MM.1S (cell line): ENCODE results near the gene STX3.

Source experiments
- DNase-seq: peaks from one replicate; pipeline ENCODE4 v3.0.0-alpha.2; 2015
- H2AFZ ChIP-seq: fragments of 300-600 bp; sonication (generic); 2 replicates; pipeline ENCODE4 v1.6.0; 2016; ENCODE audit warnings: antibody characterized with exemption, low read length
- H3F3A ChIP-seq: fragments of 300-600 bp; sonication (generic); 2 replicates; pipeline ENCODE4 v1.6.1; 2016; ENCODE audit warnings: mild to moderate bottlenecking, antibody characterized with exemption, low read length, moderate library complexity, mixed read lengths; ENCODE audit not compliant: insufficient read depth
- H3K27ac ChIP-seq: fragments of 300-600 bp; sonication (generic); 2 replicates; pipeline ENCODE4 v1.5.1; 2016; ENCODE audit warnings: mild to moderate bottlenecking, low read length
- H3K27me3 ChIP-seq: fragments of 300-600 bp; sonication (generic); replicated peaks from 2 replicates; pipeline ENCODE4 v1.6.0; 2016; ENCODE audit warnings: low read length; ENCODE audit not compliant: insufficient read depth
- H3K36me3 ChIP-seq: fragments of 300-600 bp; sonication (generic); replicated peaks from 2 replicates; pipeline ENCODE4 v1.6.1; 2016; ENCODE audit warnings: mild to moderate bottlenecking, low read length, mixed read lengths; ENCODE audit not compliant: insufficient read depth
- H3K4me1 ChIP-seq: fragments of 300-600 bp; sonication (generic); 2 replicates; pipeline ENCODE4 v1.6.1; 2016; ENCODE audit warnings: low read length, mixed read lengths
- H3K4me2 ChIP-seq: fragments of 300-600 bp; sonication (generic); 2 replicates; pipeline ENCODE4 v1.6.0; 2016; ENCODE audit warnings: low read depth, low read length
- H3K4me3 ChIP-seq: fragments of 300-600 bp; sonication (generic); 2 replicates; pipeline ENCODE4 v1.5.1; 2016; ENCODE audit warnings: low read length, mixed read lengths
- H3K79me2 ChIP-seq: fragments of 300-600 bp; sonication (generic); 2 replicates; pipeline ENCODE4 v1.6.1; 2016; ENCODE audit warnings: mixed run types, low read length, mixed read lengths
- H3K9ac ChIP-seq: fragments of 300-600 bp; sonication (generic); 2 replicates; pipeline ENCODE4 v1.6.1; 2016; ENCODE audit warnings: low read length, mixed read lengths
- H3K9me2 ChIP-seq: fragments of 300-600 bp; sonication (generic); replicated peaks from 2 replicates; pipeline ENCODE4 v1.6.1; 2016; ENCODE audit warnings: mild to moderate bottlenecking, low read length, mixed read lengths; ENCODE audit not compliant: insufficient read depth
- H3K9me3 ChIP-seq: fragments of 300-600 bp; sonication (generic); replicated peaks from 2 replicates; pipeline ENCODE4 v1.6.1; 2016; ENCODE audit warnings: mild to moderate bottlenecking, low read length, mixed read lengths; ENCODE audit not compliant: insufficient read depth
- H4K20me1 ChIP-seq: fragments of 300-600 bp; sonication (generic); 2 replicates; pipeline ENCODE4 v1.6.1; 2016; ENCODE audit warnings: mild to moderate bottlenecking, low read length, moderate library complexity, mixed read lengths; ENCODE audit not compliant: insufficient read depth
- EZH2 ChIP-seq: fragments of 300-600 bp; sonication (generic); optimal IDR thresholded peaks from 2 replicates; pipeline ENCODE3; 2017; ENCODE audit warnings: low read depth, mild to moderate bottlenecking, antibody characterized with exemption, low read length, mixed read lengths
- EZH2phosphoT487 ChIP-seq: fragments of 300-600 bp; sonication (generic); IDR thresholded peaks from 2 replicates; pipeline ENCODE4 v1.6.1; 2018; ENCODE audit warnings: antibody characterized with exemption, low read length
- TF ChIP-seq, protein P1 (sequence below): fragments of 300-600 bp; sonication (generic); IDR thresholded peaks from 2 replicates; pipeline ENCODE4 v1.5.1; 2016; ENCODE audit warnings: antibody characterized with exemption, low read length, mixed read lengths

Gene STX3

GRCh38 chr11:59727426-59727825 lies 27.8 kb upstream of the STX3 start:
- no peak for DNase-seq
- no peak overlapping the region for H2AFZ ChIP-seq
- H3F3A ChIP-seq = no peaks in the 10 kb centered on the region
- no peak overlapping the region for H3K9ac ChIP-seq
- H3K4me1 ChIP-seq = no peaks in the 10 kb centered on the region
- H4K20me1 ChIP-seq = no peaks in the 10 kb centered on the region
- H3K79me2 ChIP-seq = no peaks in the 10 kb centered on the region
- H3K9me3 ChIP-seq = no peaks in the 10 kb centered on the region
- H3K27me3 ChIP-seq = no peaks in the 10 kb centered on the region
- no peak overlapping the region for H3K27ac ChIP-seq
- TF ChIP-seq, protein P1, sequence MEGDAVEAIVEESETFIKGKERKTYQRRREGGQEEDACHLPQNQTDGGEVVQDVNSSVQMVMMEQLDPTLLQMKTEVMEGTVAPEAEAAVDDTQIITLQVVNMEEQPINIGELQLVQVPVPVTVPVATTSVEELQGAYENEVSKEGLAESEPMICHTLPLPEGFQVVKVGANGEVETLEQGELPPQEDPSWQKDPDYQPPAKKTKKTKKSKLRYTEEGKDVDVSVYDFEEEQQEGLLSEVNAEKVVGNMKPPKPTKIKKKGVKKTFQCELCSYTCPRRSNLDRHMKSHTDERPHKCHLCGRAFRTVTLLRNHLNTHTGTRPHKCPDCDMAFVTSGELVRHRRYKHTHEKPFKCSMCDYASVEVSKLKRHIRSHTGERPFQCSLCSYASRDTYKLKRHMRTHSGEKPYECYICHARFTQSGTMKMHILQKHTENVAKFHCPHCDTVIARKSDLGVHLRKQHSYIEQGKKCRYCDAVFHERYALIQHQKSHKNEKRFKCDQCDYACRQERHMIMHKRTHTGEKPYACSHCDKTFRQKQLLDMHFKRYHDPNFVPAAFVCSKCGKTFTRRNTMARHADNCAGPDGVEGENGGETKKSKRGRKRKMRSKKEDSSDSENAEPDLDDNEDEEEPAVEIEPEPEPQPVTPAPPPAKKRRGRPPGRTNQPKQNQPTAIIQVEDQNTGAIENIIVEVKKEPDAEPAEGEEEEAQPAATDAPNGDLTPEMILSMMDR = no peak
- TF ChIP-seq EZH2 (no peak), EZH2phosphoT487 (no peak)
- H3K9me2 ChIP-seq = no peaks in the 10 kb centered on the region
- no peak overlapping the region for H3K4me3 ChIP-seq
- H3K4me2 ChIP-seq = no peak overlapping the region
- no peaks in the 10 kb centered on the region for H3K36me3 ChIP-seq

GRCh38 chr11:59728154-59728553 lies 27.0 kb upstream of the STX3 start:
- H3K79me2 ChIP-seq = no peaks in the 10 kb centered on the region
- no peak overlapping the region for H3K27ac ChIP-seq
- no peak overlapping the region for H2AFZ ChIP-seq
- H3K4me2 ChIP-seq = no peak overlapping the region
- TF ChIP-seq EZH2phosphoT487 = no peak
- TF ChIP-seq EZH2 = no peak
- TF ChIP-seq, protein P1 = no peak
- no peak overlapping the region for H3K4me3 ChIP-seq
- H3K27me3 ChIP-seq = no peaks in the 10 kb centered on the region
- no peaks in the 10 kb centered on the region for H4K20me1 ChIP-seq
- DNase-seq = no peak
- H3F3A ChIP-seq = no peaks in the 10 kb centered on the region
- H3K9me3 ChIP-seq = no peaks in the 10 kb centered on the region
- H3K9ac ChIP-seq = no peak overlapping the region
- no peaks in the 10 kb centered on the region for H3K9me2 ChIP-seq
- no peaks in the 10 kb centered on the region for H3K4me1 ChIP-seq
- no peaks in the 10 kb centered on the region for H3K36me3 ChIP-seq

DNA sequence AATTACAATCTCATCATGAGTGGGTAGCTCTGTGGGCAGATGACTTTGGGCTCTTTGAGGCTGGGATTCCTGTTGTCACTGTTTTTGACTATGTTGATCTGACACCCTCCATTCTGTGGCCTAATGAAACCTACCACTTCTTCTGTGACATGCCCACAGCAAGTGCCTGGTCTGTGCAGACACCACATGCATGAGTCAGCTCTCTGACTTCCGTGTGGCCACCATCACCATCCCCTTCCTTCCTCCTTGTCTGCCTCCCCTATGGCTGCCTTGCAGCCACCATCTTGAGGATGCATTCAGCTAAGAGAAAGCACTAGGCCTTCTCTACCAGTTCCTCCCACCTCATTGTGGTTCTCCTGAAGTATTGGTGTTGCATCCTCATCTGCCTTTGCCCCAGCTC lies 26.3 kb upstream of the STX3 start:
- H3K9ac ChIP-seq = no peak overlapping the region
- H3K4me3 ChIP-seq = no peak overlapping the region
- no peaks in the 10 kb centered on the region for H3K9me2 ChIP-seq
- H2AFZ ChIP-seq = 0 out of 2 replicates have a peak overlapping the region, but pooled peaks have one; percentile 37
- no peak overlapping the region for H3K4me2 ChIP-seq
- no peaks in the 10 kb centered on the region for H3K27me3 ChIP-seq
- H3K9me3 ChIP-seq = no peaks in the 10 kb centered on the region
- no peak for DNase-seq
- H3K79me2 ChIP-seq = no peaks in the 10 kb centered on the region
- no peaks in the 10 kb centered on the region for H3F3A ChIP-seq
- TF ChIP-seq EZH2phosphoT487 = no peak
- TF ChIP-seq, protein P1 = no peak
- no peak for TF ChIP-seq EZH2
- no peaks in the 10 kb centered on the region for H3K36me3 ChIP-seq
- H3K27ac ChIP-seq = no peak overlapping the region
- no peaks in the 10 kb centered on the region for H3K4me1 ChIP-seq
- no peaks in the 10 kb centered on the region for H4K20me1 ChIP-seq
